ENCODE measurements around the gene NEU4.

NEU4 gene

DNA sequence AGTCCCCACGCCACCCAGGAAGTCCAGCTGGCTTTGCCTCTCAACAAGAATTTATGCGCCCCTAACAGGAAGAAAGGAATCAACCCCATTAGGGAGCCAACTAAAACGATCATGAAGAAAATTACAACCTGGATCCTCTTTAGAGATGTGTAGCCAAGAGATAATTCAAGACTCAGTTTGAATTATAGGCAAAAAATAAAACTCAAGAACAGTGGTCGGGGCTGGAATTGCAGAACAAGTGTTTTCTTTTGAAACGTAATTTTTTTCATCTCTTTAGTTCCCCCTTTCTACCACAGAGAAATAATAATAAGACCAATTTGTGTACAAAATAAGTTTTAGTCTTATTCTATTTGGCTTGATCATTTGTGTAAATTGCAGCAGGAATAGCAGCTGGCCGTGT, 27.3 kb downstream of the NEU4 start:
- DNase-seq: no peak

DNA sequence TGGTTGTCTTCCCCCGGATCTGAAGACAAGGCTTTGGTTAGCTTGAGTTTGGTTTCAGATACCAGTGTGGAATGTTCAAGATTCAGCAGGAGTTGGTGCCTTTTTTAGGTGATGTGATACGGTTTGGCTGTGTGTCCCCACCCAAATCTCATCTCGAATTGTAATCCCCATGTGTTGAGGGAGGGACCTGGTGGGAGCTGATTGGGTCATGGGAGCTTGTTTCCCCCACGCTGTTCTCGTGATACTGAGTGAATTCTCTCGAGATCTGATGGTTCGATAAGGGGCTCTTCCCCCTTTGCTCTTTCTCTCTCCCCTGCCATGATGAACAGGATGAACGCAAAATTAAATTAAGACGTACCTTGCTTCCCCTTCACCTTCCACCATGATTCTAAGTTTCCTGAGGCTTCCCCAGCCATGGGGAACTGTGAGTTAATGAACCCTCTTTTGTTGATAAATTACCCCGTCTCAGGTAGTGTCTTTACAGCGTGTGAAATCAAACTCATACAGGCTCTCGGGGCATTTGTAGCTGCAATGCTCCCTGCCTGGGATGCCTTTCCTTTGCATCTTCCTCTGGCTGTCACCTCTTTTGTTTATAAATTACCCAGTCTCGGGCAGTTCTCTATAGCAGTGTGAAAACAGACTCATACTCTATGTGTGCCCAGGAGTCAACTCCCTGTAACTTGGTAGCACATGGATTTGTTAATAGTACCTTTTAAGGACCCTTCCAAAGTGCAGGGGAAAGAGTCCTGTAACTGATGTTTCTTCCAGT, 28.4 kb downstream of the NEU4 start:
- no peak for DNase-seq

GRCh38 chr2:241841181-241842066, 32.4 kb downstream of the NEU4 start:
- DNase-seq: no peak

DNA sequence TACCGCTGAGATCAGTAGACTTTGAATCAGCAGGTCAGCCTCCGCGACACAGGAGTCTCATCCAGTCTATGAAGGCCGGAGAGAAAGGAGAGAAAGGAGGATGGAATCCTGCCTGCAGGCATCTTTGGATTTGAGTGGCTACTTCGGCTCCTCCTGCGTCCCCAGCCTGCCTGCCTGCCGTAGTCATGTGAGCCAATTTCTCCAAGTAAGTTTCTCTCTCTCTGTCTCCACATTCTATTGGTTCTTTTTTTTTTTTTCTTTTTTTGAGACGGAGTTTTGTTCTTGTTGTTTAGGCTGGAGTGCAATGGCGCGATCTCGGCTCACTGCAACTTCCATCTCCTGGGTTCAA, 33.0 kb downstream of the NEU4 start:
- DNase-seq: no peak

- DNase-seq: no peak
Observed at GRCh38 chr2:241842620-241843211, 33.7 kb downstream of the NEU4 start.

DNA sequence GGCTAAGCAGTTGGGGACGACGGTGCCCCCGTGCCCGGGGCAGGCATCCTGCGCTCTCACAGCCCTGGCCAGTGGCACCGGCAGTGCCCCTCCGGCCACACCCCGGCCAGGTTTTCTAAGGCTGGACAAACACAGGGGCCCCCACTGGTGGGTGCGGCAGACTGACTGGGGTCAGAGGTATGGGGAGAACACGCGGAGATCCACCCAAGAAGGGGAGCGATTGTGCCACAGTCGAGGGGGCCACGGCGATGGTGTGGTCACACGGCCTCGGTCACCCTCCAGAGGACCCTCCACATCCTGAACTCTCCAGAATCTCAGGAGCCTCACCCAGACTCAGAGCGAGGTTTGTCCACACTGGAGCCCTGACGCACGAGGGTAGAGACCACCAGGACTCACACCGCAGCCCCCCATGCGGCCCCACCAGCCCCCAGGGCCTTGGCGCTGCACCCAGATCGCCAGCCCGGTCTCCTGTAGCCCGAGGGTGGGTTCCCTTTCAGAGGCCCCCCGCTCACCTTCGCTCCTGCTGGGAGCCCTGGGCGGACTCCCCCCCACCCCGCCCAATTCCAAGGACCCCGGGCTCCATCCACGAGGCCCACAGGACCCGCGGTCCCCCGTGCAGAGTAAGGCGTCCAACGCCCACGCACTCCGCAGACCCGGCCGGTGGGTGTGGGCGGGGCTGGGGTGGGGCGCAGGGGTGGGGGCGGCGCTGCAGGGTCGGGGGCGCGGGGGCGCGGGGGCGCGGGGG, 34.5 kb downstream of the NEU4 start:
- no peak for DNase-seq

- DNase-seq: peak; percentile 22 to 23
Observed at GRCh38 chr2:241844066-241844728, 35.2 kb downstream of the NEU4 start.

- DNase-seq: no peak
Observed at GRCh38 chr2:241844831-241845578, 36.0 kb downstream of the NEU4 start.

DNA sequence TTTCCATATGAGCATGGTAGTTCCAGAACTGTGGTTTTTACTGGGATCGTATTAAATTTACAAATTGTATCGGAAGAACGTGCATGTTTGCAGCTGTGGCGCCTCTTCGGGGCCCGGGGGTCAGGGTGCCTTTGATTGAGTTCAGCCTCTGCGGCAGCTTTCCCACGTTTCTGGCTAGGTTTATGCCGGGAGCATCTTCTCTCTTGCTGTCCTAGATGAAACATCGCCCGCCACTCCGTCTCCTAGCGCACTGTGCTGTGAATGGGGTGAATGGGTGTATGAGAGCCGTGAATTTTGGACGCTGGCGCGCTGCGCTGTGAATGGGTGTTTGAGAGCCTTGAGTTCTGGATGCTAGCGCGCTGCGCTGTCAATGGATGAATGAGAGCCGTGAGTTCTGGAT, 37.4 kb downstream of the NEU4 start:
- no peak for DNase-seq

GRCh38 chr2:241848761-241849615, 40.0 kb downstream of the NEU4 start:
- DNase-seq: no peak

DNA sequence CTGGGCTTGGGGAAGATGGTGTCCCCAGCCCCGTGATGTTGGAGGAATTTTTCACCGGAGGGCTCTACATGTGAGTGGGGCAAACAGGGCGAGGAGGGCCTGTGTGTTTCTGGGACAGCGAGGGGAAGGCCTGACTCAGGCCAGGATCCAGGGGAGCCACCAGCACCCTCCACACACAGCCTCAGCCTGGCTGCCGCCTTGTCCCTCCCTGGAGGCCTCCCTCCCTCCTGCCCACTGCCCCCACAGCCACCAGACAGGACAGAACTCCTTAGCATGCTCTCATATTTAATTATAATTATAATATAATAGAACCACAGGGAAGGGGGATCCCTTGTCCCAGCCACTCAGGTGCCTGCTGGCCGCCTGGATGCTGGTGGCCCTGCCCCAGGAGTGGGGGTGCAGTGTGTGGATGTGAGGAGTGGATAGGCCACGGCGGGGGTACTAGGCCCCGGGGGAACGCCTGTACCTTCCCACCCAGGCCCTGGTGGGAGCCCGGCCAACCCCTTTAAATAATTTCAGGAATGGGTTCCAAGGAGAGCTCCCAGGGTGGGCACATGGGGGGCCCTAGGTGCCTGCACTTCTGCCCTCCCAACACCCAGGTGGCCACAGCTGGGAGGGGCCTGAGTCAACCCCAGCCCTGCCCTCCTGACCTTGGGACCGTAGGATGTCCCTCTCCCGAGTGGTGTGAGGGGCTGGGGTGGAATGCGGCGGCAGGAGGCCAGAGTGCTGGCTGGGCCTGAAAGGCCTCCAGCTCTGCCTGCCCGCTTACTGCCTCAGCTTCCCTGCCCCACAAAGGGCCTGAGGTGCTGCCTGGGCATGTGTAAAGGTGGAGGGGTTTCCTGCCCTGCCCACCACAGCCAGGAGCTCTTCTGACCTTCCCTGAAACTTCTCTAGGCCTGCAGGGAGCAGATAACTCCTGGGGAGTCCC, 40.9 kb downstream of the NEU4 start:
- no peak for DNase-seq

DNA sequence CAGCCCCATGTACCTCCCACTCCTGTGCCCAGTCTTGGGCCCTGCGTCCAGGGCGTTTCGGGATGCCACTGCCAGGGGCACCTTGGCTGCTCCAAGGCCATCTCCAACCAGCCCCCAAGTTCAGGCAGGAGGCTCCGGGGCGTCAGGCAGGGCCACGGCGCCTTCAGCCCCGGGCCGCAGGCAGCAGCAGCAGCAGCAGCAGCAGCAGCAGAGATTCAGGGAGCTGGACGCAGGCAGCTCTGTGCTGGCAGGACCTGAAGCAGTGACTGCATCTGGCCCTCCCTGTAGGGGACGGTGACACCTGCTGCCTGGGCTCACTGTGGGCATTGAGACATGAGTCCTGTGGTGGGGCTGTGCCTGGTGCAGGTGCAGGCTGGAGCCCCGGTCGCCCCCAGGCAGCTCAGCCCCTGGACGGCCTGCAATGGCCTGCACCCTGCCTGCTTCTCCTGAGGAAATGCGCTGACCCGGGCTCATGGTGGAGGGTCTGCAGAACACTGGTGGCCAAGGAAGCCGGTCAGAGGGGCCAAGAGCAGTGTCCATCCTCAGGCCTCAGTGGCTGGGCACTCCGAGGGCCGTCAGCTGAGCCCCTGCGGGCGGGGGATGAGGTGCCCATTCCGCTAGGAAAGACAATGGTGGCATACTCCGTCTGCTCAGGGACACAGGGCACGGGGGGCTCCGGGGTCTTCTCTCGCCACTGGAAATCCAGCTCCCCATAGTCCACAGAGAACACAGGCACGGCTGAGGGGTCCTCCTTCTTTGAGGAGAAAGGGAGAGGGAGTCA, 41.7 kb downstream of the NEU4 start:
- no peak for DNase-seq

DNA sequence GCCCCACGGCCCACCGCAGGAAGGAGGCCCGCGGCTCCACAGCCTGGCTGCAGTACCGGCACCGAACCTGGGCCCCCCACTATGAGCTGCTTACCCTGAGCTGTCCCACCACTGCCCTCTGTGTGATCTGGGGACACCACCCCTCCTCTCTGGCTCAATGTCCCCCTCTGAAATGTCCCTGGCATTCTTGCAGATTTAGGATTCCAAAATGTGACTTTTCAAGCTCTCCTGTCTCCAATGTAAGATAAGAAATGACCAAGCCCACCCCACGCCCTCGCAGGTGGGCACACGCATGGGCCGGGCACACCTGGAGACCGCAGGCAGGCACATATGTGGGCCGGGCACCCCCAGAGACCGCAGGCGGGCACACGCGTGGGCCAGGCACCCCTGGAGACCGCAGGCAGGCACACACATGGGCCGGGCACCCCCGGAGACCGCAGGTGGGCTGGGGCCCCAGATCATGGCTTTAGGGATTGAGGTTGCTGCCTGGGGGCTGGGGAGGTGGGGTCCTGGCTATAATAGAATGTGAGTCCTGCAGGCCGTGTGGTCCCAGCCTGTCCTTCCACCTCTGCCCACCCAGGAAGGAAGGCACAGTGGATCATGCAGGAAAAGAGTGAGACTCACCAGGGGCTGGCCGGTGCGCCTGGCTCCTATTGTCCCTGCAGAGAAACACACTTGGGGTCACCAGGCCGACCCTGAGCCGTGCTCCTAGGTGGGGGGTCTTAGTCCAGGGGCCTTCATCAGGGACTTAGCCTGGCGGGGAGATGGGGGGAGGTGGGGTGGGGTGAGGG, 42.5 kb downstream of the NEU4 start:
- DNase-seq: no peak

DNA sequence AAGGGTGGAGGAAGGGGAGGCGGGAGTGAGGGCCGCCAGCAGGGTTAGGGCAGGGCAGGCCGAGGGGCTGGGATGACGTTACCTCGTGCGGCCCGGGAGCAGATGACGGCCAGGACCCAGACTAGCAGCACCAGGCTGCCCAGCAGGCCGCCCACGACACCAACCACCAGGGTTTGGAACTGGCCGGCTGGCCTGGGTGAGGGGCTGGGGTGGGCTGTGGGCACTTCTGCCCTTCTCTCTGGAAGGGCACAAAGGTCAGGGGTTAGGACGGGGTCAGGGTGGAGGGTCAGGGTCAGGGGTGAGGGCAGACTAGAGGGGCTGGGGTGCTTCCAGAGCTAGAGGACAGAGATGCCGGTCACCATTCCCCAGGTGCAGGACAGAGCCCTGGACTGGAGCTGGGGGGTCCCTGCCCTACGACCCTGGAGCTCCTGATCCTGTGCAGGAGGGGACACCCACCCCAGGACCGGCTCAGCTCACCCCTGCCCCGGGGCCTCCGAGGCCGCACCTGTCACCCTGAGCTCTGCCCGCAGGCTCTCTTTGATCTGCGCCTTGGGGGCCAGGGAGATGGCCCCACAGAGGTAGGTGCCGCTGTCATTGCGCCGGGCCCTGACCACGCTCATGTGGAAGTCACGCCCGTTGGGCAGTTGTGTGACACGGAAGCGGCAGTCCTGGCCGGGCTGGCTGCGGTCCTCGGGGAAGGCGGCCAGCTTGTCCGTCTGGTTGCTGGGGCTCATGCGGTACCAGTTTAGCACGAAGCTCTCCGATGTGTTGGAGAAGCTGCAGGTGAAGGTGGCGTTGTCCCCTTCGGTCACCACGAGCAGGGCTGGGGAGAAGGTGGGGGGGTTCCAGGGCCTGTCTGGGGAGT, 43.4 kb downstream of the NEU4 start:
- DNase-seq: no peak

DNA sequence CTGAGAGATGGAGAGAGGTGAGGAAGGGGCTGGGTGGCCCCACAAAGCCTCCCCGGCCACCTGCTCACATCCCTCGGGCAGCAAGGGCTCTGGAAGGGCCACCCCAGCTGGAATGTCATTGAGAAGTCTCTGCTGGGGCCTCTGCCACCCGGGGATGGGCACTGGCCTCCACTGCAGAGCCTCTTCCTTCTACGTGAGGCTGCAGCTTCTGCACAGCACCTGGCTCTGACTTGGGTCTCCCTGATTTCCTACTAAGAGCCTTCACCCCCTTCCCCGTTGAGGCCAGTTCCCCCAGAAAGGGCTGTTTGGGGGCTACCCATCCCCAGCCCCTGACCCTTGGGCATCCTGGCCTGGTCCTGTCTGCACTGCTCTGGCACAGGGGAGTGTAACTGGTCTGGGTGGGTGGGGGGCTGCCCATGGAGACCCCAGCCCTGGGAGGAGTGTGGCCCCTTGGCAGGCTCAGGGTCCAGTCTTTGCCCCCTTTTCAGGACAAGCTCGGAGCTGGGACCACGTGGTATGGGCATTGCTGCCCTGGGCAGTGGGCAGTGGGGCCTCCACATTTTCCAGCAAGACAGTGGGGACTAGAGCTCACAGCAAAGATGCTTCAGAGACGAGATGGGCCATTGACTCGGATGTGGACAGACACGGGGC, 44.1 kb downstream of the NEU4 start:
- DNase-seq: no peak

DNA sequence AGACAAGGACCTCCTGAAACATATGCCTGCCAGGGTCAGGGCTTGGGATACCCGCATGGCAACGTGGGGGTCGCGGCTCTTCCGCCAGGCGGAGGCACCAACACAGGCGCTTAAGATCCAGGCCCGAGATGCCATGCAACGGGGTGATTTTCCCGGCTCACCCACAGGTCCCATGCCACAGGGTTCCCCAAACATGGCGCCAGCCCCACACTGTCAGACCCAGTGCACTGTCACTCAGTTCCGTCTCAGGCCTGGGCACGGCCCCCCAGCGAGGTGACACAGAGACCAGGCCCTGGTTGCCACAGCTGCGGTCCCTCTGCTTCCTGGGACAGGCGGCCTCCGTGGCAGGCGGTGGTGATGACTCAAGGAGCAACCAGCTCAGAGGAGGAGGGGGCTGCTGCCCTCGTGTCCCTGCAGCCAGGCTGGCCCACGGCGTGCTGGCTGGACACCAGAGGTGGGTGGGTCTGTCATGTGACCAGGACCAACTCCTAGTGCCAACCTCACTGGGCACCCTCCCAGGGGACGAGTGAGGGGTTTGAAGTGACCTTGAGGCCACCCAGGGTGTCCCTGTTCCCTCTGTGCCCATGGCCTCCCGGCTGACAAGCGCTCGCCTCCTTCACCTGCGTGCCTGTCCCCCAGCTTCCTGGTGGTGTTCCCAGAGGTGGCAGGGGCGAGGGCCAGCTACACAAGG, 44.8 kb downstream of the NEU4 start:
- no peak for DNase-seq
